Activated naive CD4-positive, alpha-beta T cell treated with anti-CD3 and anti-CD28 coated beads, Interleukin-2, amount 50 U/mL, for 72 hours (primary cell): ENCODE data around the gene EFCC1. TPM values are rescaled to one million over a fixed set of nuclear protein-coding genes. Genes with fewer than 3 reads are reported as not detected.

ENCODE experiments used
- ATAC-seq, 2 donors: fragments of 150-1000 bp; cut with Tn5 transposase; 2 replicates each; pipeline ENCODE4 v1.10.0; 2021; ENCODE audit warnings: mild to moderate bottlenecking in 2 of 2, moderate library complexity in 2 of 2
- DNase-seq, 2 donors: peaks; one replicate each; pipeline ENCODE4 v3.0.0; 2021 to 2022; ENCODE audit warnings: low spot score in 2 of 2
- H3K27ac Mint-ChIP-seq, 2 donors: one replicate each; pipeline ENCODE4 v1.8.0; 2022; ENCODE audit warnings: mild to moderate bottlenecking in 2 of 2, mixed read lengths in 2 of 2
- H3K36me3 Mint-ChIP-seq, 2 donors: one replicate each; pipeline ENCODE4 v1.8.0; 2022; ENCODE audit warnings: mixed read lengths in 2 of 2
- H3K9me3 Mint-ChIP-seq, 2 donors: one replicate each; pipeline ENCODE4 v1.8.0; 2022; ENCODE audit warnings: mixed read lengths in 2 of 2
- total RNA-seq, 2 donors: library from RNA; stranded (reverse); gene quantifications; one replicate each; pipeline ENCODE4 v1.2.3, GENCODE V29; 2022

Gene EFCC1
- total RNA-seq, 2 donors from 2014 or later, result 0.18 TPM; not detected in 1

DNA sequence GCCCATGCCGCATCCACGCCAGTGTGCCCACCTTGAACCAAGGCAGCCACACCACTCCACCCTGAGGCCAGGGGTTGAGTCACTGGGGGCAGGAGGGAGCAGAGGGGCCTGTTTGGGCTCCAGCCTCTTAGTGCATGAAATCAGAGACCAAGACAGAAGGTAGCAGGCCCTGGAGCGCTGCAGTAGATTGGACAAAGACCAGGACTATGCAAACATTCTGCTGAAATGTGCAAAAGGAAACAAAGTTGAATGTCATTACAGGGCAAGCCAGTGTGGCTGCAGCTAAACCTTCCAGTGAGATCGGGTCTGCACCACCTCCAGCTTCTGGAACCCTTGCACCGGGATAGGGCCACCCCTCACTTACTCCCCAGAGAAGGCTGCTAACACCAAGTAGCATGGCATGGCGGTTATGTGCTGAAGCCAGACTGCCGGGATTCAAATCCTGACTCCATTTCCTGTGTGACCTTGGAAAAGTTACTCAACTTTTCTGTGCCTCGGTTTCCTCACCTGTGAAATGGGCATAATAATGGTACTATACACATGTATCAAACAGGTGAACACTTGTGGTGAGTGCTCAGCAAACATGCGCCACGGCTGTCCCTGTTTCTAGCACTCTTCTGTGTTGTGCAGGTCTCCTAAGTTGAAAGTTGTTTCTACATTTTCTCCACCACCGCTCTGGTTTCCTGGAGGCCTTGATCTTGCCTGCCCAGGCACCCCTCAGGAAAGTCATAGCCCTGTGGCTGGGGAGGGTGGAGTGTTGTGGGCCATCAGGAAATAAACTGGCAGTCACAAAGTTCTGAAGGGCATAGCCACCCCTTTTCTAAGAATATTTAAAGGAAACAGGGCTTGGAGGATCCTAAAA is 34.5 kb downstream of the EFCC1 start:
- H3K9me3 Mint-ChIP-seq, result no peaks in the 10 kb centered on the region
- no peak for ATAC-seq
- H3K27ac Mint-ChIP-seq, result no peak overlapping the region

DNA sequence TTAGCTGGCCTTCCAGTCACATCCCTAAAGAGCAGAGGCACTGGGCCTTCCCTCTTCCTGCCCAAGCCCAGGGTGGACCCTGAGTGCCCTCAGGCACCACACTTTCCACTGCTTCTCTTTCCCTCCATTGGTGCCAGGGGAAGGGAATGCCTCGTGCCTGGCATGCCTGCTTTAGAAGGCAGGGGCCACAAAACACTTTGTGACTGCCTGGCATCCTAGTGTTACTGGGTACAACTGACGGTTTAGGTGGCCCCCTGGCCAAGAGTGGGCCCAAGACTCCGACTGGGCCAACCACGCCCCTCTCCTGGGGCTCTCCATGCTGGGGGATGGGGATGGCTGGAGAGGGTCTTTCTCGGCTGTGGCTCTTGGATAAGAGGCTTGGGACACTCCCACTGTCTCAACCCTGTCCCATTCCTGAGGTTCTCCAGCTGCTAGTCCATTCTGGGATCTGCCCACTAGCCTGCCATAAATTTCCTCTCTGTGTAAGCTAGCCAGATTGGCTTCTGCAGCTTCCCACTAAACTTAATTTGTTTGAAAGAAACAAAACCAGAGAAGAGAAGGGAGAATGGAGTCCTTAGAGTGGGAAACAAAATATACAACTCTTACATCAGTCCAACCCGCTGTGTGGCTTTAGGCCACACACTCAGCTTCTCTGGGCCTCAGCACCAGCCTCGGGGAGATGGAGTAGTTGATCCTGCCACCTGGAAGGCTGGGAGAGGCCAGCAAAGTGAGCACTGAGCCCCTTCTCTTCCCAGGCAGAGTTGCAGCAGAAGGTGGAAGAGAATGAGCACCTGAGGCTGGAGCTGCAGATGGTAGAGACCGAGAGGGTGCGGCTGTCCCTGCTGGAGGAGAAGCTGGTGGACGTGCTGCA is 35.4 kb downstream of the EFCC1 start:
- Mint-ChIP-seq H3K36me3 (no peaks in the 10 kb centered on the region), H3K27ac (no peak overlapping the region), H3K9me3 (no peaks in the 10 kb centered on the region)
- ATAC-seq, result no peak
- DNase-seq, result no peak

More for the DNA sequence above, 34.5 kb downstream of the EFCC1 start:
- DNase-seq, result no peak
- no peaks in the 10 kb centered on the region for H3K36me3 Mint-ChIP-seq

DNA sequence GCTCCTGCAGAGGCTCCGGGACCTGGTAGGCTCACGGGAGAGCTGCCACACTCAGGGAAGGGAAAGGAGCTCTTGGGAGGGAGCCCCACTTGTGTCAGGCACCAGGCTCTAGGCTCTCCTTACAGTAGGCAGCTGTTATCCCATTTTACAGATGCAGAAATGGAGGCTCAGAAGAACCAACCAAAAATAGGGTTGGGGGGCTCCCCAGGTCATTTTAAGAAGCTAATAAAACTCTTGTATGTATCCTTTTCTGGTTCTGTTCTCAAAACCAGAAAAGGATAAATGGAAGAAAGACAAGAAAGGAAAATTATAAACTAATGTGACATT is 36.0 kb downstream of the EFCC1 start:
- no peak for ATAC-seq
- Mint-ChIP-seq H3K27ac (no peak overlapping the region), H3K9me3 (no peaks in the 10 kb centered on the region), H3K36me3 (no peaks in the 10 kb centered on the region)
- DNase-seq, result no peak

- DNase-seq, result no peak
- Mint-ChIP-seq H3K27ac (no peak overlapping the region), H3K36me3 (no peaks in the 10 kb centered on the region), H3K9me3 (no peaks in the 10 kb centered on the region)
- no peak for ATAC-seq
These were observed 37.2 kb downstream of the EFCC1 start for GRCh38 chr3:129038121-129038855.

DNA sequence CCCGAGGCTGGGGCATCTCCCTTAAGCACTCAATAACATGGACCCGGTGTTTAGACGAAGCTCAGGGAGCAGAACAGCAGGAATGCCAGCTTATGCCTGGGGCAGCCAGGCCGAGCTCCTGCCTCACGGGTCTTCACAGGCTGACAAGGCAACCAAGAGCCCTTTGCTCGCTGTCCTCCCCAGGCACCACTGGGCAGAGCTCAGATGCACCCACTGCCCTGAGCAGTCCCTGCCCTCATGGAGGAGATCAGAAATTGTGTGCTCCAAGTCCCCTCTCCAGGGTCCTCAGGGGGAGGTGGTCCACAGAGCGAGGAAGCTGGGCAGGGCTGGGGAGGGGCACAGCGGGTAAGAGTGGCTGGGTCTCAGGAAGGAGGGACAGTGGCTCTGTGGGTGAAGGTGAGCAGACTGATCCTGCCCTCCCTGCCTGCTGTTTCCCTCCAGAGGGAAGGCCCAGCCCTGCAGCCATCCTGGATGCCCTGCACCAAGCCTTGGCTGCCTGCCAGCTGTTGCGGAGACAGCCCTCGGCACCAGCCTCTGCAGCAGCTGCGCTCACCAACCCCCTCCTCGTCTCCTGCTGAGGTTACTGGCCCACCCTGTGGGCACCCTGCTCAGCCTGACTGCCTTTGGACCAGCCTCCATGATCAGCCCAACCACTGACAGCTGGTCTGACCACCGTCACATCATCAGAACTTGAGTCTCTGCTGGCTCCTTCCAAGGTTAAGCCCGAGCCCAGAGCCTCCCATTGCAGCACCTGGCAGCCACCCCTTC is 38.4 kb downstream of the EFCC1 start:
- no peak for DNase-seq
- H3K36me3 Mint-ChIP-seq, result no peaks in the 10 kb centered on the region
- H3K9me3 Mint-ChIP-seq, result no peaks in the 10 kb centered on the region
- no peak for ATAC-seq
- H3K27ac Mint-ChIP-seq, result no peak overlapping the region

DNA sequence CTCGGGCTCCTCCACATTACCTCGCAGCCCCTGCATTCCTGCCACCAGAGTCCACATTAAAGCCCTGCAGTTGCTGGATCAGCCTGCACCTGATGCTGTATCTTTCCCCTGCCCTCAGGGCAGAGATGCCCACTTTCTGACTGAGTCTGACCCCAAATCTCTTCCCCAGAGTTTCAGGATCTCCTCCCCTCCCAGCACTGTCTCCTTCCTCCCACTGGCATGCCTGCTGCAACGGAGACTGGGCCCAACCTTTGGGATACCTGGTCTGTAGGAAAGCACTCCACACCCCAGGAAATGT is 38.9 kb downstream of the EFCC1 start:
- no peaks in the 10 kb centered on the region for H3K36me3 Mint-ChIP-seq
- no peaks in the 10 kb centered on the region for H3K9me3 Mint-ChIP-seq
- no peak overlapping the region for H3K27ac Mint-ChIP-seq
- ATAC-seq (no peak), DNase-seq (no peak)

DNA sequence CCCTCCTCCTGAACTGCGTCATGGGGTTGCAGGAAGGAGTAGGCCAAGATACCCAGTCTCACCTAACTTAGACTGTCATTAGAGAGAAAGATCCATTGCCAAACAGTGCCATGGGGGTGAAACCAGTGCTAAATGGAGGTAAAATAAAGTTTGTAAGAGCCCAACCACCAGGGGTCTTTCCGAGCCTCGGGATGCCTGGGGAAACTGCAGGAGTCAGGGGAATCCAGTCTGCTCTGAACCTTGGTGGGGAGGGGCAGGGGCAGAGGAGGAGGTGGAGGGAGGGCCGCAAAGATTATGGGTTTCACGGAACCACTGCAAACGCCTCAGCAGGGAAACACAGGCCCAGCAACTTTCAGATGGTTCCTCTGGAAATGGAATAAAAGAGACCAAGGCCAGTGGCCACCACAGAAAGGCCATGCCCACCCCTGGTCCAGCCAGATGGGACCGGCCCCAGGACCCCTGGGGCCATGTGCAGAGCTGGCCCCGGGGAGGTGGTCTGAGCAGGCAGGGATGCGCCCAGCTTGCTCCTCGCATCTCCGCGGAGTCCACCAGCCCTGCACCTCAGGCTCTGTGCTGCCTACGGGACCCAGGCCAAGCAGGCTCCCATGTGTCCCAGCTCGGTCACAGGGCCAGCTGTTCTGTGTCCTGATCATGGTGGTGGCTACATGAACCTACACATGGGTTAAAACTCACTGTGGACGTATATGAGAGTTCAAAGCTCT is 39.6 kb downstream of the EFCC1 start:
- no peak for ATAC-seq
- Mint-ChIP-seq H3K27ac (no peak overlapping the region), H3K36me3 (no peaks in the 10 kb centered on the region), H3K9me3 (no peaks in the 10 kb centered on the region)
- DNase-seq, result no peak

DNA sequence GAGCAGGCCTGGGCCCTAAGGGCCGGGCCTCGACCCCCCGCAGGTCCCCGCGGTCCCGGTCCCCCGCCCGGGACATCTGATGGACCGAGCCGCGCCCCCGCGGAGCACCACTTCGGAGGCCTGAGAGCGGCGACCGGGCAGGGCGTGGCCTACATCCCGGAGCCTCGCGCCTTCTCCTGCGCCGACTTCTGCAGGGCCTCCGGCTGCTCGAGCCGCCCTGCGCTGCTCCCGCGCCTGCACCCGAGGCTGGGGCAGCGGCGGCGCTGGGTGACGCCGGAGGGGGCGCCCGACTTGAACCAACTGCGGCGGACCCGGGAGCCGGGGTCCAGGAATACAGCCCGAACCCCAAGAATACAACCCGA is 44.6 kb downstream of the EFCC1 start:
- peak; percentile 43 to 69 for DNase-seq

GRCh38 chr3:129046037-129046731 is 45.1 kb downstream of the EFCC1 start:
- H3K9me3 Mint-ChIP-seq, result peaks cover 0 to 7% of the 10 kb centered on the region in 2 donors
- DNase-seq, result no peak
- peak; percentile 66 to 70 for ATAC-seq
- peaks cover 0 to 12% of the 10 kb centered on the region in 2 donors for H3K36me3 Mint-ChIP-seq
- H3K27ac Mint-ChIP-seq, result peak overlapping the region in 1 of 2 donors; percentile 20

More for the DNA sequence above, 44.6 kb downstream of the EFCC1 start:
- Mint-ChIP-seq H3K9me3 (peaks cover 0 to 7% of the 10 kb centered on the region in 2 donors), H3K27ac (no peak overlapping the region), H3K36me3 (peaks cover 0 to 12% of the 10 kb centered on the region in 2 donors)
- peak; percentile 91 to 93 for ATAC-seq

DNA sequence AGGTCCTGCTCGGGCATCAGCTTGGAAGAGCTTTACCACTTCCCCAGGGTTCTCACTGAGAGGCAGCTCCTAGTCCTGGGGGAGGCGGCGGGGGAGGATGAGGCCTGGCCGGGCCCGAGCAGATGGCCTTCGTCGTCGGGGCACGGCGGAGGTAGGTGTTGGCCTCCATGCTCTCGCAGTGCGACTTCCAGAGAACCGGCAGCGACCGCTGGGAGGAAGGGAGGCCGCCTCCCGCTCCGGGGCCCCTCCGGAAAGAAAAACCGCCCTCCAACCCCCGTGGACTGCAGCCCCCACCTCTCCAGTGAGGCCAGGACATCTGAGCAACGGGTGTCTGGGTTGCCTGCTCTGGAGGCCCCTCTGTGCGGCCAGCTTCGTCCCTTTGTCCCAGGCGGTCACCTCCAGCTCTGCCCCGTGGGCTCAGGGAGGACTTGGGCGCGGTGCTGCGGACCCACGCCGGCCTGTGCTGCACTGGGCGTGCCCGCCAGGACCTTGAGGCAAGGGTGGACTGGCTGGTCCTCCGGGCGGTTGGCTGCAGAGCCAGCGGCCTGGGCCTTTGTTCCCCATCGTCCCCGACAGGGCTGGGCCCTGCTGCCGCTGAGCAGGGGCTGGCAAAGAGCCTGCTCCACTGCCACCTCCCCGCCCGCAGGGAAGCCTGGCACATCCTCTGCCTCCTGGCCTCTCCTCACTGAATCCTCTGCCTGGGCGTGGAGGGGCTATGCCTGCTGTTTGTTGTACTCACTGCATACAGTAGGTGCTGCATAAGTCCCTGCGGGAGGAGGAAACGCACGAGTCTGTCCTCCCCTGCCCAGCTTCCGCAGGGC is 45.8 kb downstream of the EFCC1 start:
- H3K9me3 Mint-ChIP-seq, result peaks cover 0 to 7% of the 10 kb centered on the region in 2 donors
- H3K36me3 Mint-ChIP-seq, result peaks cover 0 to 12% of the 10 kb centered on the region in 2 donors
- ATAC-seq, result no peak
- no peak for DNase-seq
- peak overlapping the region in 1 of 2 donors; percentile 20 for H3K27ac Mint-ChIP-seq

DNA sequence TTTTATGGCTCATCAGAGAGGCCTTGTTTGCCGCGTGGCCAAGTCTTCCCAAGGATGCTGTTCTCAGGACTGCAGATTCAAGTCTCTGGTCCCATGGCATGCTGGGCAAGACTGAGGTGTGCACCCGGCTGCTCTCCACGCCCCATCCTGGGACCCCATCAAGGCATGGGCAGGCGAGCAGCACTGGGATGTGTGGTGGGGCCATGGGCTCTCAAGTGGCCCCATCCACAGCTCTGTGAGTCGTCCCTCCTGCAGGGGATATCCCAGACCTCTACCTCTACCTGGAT is 46.4 kb downstream of the EFCC1 start:
- Mint-ChIP-seq H3K27ac (no peak overlapping the region), H3K36me3 (peaks cover 0 to 12% of the 10 kb centered on the region in 2 donors), H3K9me3 (peaks cover 0 to 7% of the 10 kb centered on the region in 2 donors)
- ATAC-seq (no peak), DNase-seq (no peak)

GRCh38 chr3:129050556-129051295 is 49.6 kb downstream of the EFCC1 start:
- DNase-seq (no peak), ATAC-seq (no peak)
- peaks cover 0 to 12% of the 10 kb centered on the region in 2 donors for H3K36me3 Mint-ChIP-seq
- H3K9me3 Mint-ChIP-seq, result peaks cover 0 to 7% of the 10 kb centered on the region in 2 donors
- peak overlapping the region in 1 of 2 donors; percentile 13 for H3K27ac Mint-ChIP-seq

DNA sequence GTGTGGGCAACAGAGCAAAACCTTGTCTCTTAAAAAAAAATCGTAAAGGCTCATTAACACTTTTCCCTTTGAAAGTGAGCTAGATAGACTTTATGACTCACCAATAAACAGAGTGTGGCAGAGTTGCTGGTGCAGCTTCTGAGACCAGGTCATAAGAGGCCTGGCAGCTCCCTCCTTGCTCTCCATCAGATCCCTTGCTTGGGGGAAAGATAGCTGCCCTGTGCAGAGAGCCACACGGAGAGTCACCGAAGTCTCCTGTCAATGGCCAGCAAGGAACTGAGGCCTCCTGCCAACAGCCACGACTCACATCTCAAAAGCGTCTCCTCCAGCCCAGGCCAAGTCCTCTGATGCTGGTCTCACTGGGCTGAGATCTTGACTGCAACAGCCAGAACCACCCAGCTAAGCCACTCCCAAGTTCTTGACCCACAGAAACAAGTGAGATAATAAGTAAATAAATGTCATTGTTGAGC is 50.8 kb downstream of the EFCC1 start:
- H3K27ac Mint-ChIP-seq, result peak overlapping the region in 1 of 2 donors; percentile 10
- ATAC-seq (no peak), DNase-seq (no peak)
- peaks cover 0 to 7% of the 10 kb centered on the region in 2 donors for H3K9me3 Mint-ChIP-seq
- H3K36me3 Mint-ChIP-seq, result peaks cover 0 to 12% of the 10 kb centered on the region in 2 donors

GRCh38 chr3:129052675-129053074 is 51.6 kb downstream of the EFCC1 start:
- DNase-seq (no peak), ATAC-seq (no peak)
- no peak overlapping the region for H3K27ac Mint-ChIP-seq
- H3K36me3 Mint-ChIP-seq, result peaks cover 0 to 8% of the 10 kb centered on the region in 2 donors
- H3K9me3 Mint-ChIP-seq, result peaks cover 0 to 7% of the 10 kb centered on the region in 2 donors
